ENCODE results near the gene NXF2.
"Not testable (repeated sequence)": the region's sequence is repeated elsewhere in the genome, so short reads cannot be mapped to it uniquely, and the experiment has no call there.

NXF2 gene

GRCh38 chrX:102246893-102247292 lies at the start of gene NXF2:
NXF2 (plus strand) TSS chrX:102247167; CDS start chrX:102307079, 59,912 bp downstream.
- FAIRE-seq, result not testable (repeated sequence)

GRCh38 chrX:102207940-102208339 lies 39.0 kb upstream of the NXF2 start:
- FAIRE-seq, result not testable (repeated sequence)

GRCh38 chrX:102214986-102215385 lies 32.0 kb upstream of the NXF2 start, which contains the start of gene TCP11X1:
TCP11X1 (plus strand) TSS chrX:102215301.
- not testable (repeated sequence) for FAIRE-seq

- FAIRE-seq, result not testable (repeated sequence)
Measured at GRCh38 chrX:102216497-102216896, 30.5 kb upstream of the NXF2 start.

- not testable (repeated sequence) for FAIRE-seq
Measured at GRCh38 chrX:102235678-102236077, 11.3 kb upstream of the NXF2 start.

GRCh38 chrX:102240265-102240664 lies 6.7 kb upstream of the NXF2 start:
- not testable (repeated sequence) for FAIRE-seq

GRCh38 chrX:102272231-102272630 lies 25.3 kb downstream of the NXF2 start:
- not testable (repeated sequence) for FAIRE-seq

- no peak for FAIRE-seq
Measured at GRCh38 chrX:102338162-102338561, 91.2 kb downstream of the NXF2 start.

GRCh38 chrX:102339312-102340298 lies 92.6 kb downstream of the NXF2 start:
- no peak for FAIRE-seq

GRCh38 chrX:102341867-102342266 lies 94.9 kb downstream of the NXF2 start:
- no peak for FAIRE-seq

- no peak for FAIRE-seq
Measured at GRCh38 chrX:102345916-102346315, 98.9 kb downstream of the NXF2 start.

All from TTC549 (cell line).